ENCODE data around the gene KCNN3. TPM values are rescaled to one million over a fixed set of nuclear protein-coding genes. Genes with fewer than 3 reads are reported as not detected.

KCNN3 gene
- polyA plus RNA-seq, 12 donors = 5.8 to 12.8 (median 9.5) TPM; not detected in 1

- no peak for DNase-seq
Measured at GRCh38 chr1:154794608-154795007, 75.5 kb downstream of the KCNN3 start.

- DNase-seq = no peak
Measured at GRCh38 chr1:154793685-154794084, 76.4 kb downstream of the KCNN3 start.

GRCh38 chr1:154792899-154793298 lies 77.2 kb downstream of the KCNN3 start:
- no peak for DNase-seq

- DNase-seq = no peak
Measured at GRCh38 chr1:154791292-154792166, 78.6 kb downstream of the KCNN3 start.

GRCh38 chr1:154788886-154789285 lies 81.2 kb downstream of the KCNN3 start:
- no peak for DNase-seq

GRCh38 chr1:154788110-154788870 lies 81.8 kb downstream of the KCNN3 start:
- no peak for DNase-seq

- no peak for DNase-seq
Measured at GRCh38 chr1:154786804-154787570, 83.1 kb downstream of the KCNN3 start.

GRCh38 chr1:154784924-154785531 lies 85.1 kb downstream of the KCNN3 start:
- DNase-seq = no peak

GRCh38 chr1:154784416-154784815 lies 85.7 kb downstream of the KCNN3 start:
- DNase-seq = no peak

GRCh38 chr1:154783976-154784375 lies 86.1 kb downstream of the KCNN3 start:
- no peak for DNase-seq

GRCh38 chr1:154780541-154780940 lies 89.5 kb downstream of the KCNN3 start:
- DNase-seq = no peak

- DNase-seq = no peak
Measured at GRCh38 chr1:154779551-154780189, 90.4 kb downstream of the KCNN3 start.

GRCh38 chr1:154778944-154779343 lies 91.1 kb downstream of the KCNN3 start:
- DNase-seq = no peak

- no peak for DNase-seq
Measured at GRCh38 chr1:154778275-154778674, 91.8 kb downstream of the KCNN3 start.

GRCh38 chr1:154777781-154778180 lies 92.3 kb downstream of the KCNN3 start:
- no peak for DNase-seq

- DNase-seq = no peak
Measured at GRCh38 chr1:154777154-154777553, 92.9 kb downstream of the KCNN3 start.

- DNase-seq = no peak
Measured at GRCh38 chr1:154775621-154776605, 94.2 kb downstream of the KCNN3 start.

- no peak for DNase-seq
Measured at GRCh38 chr1:154774175-154774855, 95.8 kb downstream of the KCNN3 start.

GRCh38 chr1:154773551-154773950 lies 96.5 kb downstream of the KCNN3 start:
- DNase-seq = no peak

Data from muscle of arm (tissue), 12 donors.